GM19193 (cell line): ENCODE results near the gene ZG16B.

Source experiments
- POLR2A ChIP-seq: IDR thresholded peaks from 4 replicates; pipeline ENCODE4 v1.6.1; 2011; ENCODE audit not compliant: insufficient read depth, insufficient read length; ENCODE audit errors: extremely low read depth

The ZG16B gene, protein sequence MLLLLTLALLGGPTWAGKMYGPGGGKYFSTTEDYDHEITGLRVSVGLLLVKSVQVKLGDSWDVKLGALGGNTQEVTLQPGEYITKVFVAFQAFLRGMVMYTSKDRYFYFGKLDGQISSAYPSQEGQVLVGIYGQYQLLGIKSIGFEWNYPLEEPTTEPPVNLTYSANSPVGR

GRCh38 chr16:2829501-2830354 is at the start of gene ZG16B:
Gene ZG16B, plus strand, starts transcription at chr16:2830303. Its CDS starts 139 bp downstream, at chr16:2830442.
- no peak for TF ChIP-seq POLR2A

GRCh38 chr16:2782583-2783351 is 47.3 kb upstream of the ZG16B start:
- no peak for TF ChIP-seq POLR2A

GRCh38 chr16:2783581-2784357 is 46.3 kb upstream of the ZG16B start:
- no peak for TF ChIP-seq POLR2A

DNA sequence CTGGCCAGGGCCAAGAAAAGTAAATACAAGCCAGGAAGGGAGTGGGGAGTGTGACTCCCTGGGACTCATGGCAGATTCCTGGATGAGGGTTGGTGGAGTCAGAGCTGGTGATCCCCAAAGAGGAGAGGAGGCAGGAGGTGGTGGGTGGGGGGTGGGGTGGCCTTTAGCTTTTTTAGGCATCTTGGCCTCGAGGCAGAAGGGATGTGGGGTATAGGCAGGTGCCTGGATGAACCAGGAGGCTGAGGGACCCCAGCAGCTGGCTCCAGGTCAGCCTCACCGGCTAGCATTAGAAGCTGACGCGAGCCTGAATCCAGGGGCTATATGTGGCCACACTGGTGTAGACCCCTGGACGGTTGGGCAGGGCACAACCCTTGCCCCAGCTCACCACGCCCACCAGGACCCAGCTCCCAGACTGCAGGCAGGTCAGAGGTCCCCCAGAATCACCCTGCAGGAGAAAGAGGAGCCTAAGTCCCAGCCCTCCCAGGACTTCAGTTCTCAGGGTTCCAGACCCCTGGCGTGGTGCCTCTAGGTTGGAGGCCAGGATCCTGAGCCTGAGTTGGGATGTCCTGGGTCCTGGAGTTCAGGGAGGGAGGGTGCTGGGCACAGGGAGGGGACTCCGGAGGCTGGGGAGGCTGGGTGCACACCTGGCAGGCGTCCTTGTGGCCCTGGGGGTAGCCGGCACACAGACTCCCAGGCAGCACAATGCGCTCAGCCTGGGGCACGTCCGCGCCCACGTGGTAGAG is 45.6 kb upstream of the ZG16B start:
- no peak for TF ChIP-seq POLR2A

GRCh38 chr16:2785101-2785991 is 44.8 kb upstream of the ZG16B start:
- no peak for TF ChIP-seq POLR2A

DNA sequence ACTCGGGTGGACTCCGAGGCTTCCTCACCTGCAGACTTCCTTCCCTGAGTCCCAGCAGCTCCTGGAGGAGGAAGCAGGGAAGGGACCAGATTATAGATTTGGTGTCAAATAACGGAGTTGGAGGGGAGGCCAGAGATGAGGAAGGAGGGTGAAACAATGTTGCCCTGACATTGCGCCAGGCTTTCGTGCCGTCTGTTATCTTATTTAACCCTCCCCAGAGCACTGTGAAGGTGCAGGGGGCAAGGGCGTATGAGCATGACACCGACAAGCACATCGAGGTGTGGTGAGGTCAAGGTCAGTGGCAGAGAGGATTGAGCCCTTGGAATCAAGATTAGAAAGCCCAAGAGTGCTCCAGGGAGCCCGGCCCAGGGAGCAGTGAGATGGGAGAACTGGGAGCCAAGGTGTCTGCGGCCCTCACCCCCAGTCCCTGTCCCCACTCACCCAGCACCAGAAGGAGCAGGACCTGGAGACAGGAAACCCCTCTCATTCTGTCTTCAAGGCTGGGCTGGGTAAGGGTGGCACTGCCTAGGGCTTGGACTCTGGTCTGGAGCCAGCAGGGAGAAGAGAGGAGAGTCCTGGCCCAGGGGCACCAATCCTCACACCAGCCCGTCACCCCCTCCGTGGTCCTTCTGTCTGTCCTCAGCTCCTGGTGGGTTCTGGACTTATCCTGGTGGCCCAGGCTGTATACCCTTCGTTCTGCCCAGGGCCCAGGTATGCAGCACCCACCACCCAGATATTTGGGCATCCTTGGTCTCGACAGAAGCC is 43.9 kb upstream of the ZG16B start:
- no peak for TF ChIP-seq POLR2A

DNA sequence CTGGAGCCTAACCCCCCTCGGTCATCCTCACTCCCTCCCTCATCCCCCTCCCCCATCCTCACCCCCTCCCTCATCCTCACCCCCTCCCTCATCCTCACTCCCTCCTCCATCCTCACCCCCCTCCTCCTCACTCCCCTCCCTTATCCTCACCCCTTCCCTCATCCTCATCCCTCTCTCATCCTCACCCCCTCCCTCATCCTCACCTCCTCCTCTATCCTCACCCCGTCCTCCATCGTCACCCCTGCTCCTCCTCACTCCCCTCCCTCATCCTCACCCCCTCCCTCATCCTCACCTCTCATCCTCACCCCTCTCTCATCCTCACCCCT is 43.3 kb upstream of the ZG16B start:
- TF ChIP-seq POLR2A, result no peak

- TF ChIP-seq POLR2A, result no peak
Measured at GRCh38 chr16:2787406-2787805, 42.7 kb upstream of the ZG16B start, which contains the start of gene PRSS33. Gene PRSS33, minus strand, starts transcription at chr16:2787560. Its CDS starts 1,013 bp downstream, at chr16:2786547.

DNA sequence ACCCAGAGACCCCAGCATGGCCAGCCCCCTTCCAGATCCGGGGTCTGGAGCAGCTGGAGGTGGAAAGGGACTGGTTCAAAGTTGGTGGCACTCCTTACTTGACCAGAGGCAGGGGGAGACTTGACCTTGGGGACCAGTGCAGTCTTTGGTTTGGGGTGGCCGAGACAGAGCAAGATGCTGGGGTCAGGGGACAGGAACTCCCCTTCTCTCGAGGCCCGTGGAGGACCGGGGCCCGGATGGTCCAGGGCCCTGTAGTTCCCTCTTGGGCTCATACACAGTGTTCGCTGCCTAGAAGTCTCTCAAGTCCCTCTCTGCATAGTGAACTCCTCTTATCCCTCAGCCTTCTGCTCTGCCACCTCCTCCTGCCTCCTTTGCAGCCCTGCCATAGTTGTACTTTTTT is 42.1 kb upstream of the ZG16B start:
- TF ChIP-seq POLR2A, result no peak

DNA sequence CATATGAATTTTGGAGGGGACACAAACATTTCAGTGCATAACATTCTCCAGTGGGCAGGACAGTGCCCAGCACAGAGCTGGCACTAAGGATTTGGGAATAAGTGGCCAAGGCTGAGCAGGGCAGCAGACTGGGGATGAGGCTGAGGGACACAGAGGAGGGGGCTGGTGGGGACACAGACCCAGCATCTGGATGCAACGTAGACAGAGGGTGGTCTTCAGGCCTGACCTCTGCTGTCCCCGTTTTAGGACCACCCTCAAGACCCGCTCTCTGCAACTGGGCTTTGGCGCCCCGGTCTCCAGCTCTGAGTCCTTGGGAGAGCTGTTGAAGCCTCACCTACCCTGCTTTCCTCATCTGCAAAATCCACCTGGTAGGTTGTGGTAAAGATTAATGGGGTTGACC is 39.5 kb upstream of the ZG16B start:
- no peak for TF ChIP-seq POLR2A

DNA sequence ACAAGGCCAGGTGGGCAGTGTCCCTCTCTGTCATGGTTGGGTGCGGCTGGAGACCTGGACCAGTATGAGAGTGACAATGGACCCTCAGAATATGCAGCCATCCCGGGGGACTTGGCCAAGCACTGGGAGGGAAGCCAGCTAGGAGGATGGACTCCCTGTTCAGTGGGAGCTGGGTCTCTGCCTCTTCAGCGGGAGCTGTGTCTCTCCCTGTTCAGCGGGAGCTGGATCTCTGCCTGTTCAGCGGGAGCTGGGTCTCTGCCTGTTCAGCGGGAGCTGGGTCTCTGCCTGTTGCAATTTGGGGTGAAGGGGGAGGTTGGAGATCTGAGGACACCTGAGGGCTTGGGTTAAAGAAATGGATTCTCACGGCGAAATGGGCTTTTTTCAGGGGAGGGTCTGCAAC is 38.9 kb upstream of the ZG16B start:
- no peak for TF ChIP-seq POLR2A

- TF ChIP-seq POLR2A, result no peak
Measured at GRCh38 chr16:2792940-2793339, 37.2 kb upstream of the ZG16B start.
